CD4-positive, alpha-beta T cell treated with Interleukin-21 for 1 hour (primary cell): Measurements from ENCODE around the gene ARHGAP6.
A peak's percentile ranks its signal among the peaks of the same experiment; 100 is the strongest.

Source experiments
- DNase-seq: peaks from one replicate; pipeline ENCODE4 v3.0.0-alpha.2; 2020

The ARHGAP6 gene

DNA sequence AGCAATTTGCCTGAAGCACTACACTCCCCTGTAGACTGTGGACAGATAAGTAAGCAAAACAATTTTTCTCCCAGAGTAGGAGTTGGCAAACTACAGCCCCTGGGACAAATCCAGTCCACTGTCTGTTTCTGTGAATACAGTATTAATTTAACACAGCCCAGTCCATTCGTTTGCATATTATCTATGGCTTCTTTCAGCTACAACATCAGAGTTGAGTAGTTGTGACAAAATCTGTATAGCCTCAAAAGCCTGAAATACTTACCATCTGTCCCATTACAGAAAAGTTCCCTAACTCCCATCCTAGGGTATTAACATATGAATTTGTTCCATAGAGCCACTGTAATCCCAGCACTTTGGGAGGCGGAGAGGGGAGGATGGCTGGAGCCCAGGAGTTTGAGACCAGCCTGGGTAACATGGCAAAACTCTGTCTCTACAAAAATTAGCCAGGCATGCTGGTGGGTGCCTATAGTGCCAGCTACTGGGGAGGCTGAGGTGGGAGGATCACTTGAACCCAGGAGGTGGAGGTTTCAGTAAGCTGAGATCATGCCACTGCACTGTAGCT, 319.5 kb downstream of the ARHGAP6 start:
- DNase-seq = no peak

GRCh38 chrX:11342673-11343072, 323.0 kb downstream of the ARHGAP6 start:
- no peak for DNase-seq

- peak; percentile 12 for DNase-seq
Measured at GRCh38 chrX:11341274-11342201, 324.2 kb downstream of the ARHGAP6 start.

- DNase-seq = no peak
Measured at GRCh38 chrX:11337292-11338009, 328.3 kb downstream of the ARHGAP6 start.

DNA sequence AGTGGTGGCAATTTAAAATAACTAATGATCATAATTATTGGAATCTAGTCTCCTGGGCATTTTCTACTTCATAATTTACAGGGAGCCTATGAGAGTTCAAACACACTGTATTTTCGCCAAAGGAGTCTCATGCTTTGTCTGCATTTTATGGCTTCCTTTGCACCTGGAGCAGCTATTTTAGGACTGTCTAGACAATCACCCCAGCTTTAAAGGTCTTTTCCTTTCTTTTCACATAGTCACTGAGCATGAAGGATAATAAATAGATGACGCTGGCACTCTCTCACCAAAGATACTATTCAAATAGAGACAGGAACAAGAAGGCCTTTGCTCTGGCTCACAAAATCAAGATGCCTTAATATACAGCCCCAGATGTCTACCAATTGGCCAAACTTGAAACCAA, 329.5 kb downstream of the ARHGAP6 start:
- no peak for DNase-seq

GRCh38 chrX:11334165-11334564, 331.6 kb downstream of the ARHGAP6 start:
- no peak for DNase-seq

GRCh38 chrX:11331788-11332187, 333.9 kb downstream of the ARHGAP6 start:
- no peak for DNase-seq

GRCh38 chrX:11329021-11329420, 336.7 kb downstream of the ARHGAP6 start:
- no peak for DNase-seq

DNA sequence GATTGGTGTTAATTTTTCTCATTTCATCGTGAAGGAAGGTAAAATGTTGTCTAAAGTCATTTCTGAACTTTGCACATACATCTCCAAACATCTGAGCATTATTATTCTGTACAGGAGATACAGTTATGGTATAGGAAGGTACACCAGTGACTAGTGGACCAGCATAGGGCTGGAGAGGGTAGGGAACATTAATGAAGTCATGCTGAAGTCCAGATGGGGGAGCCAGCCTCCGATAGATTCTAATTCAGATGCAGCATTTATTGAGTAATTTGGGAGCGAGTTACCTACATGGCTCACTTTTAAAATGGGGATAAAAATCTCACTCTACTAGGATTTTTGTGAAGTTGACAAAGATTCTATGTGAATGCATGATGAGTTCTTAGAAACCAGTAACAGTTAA, 337.6 kb downstream of the ARHGAP6 start:
- no peak for DNase-seq

GRCh38 chrX:11321986-11322385, 343.7 kb downstream of the ARHGAP6 start:
- DNase-seq = no peak

DNA sequence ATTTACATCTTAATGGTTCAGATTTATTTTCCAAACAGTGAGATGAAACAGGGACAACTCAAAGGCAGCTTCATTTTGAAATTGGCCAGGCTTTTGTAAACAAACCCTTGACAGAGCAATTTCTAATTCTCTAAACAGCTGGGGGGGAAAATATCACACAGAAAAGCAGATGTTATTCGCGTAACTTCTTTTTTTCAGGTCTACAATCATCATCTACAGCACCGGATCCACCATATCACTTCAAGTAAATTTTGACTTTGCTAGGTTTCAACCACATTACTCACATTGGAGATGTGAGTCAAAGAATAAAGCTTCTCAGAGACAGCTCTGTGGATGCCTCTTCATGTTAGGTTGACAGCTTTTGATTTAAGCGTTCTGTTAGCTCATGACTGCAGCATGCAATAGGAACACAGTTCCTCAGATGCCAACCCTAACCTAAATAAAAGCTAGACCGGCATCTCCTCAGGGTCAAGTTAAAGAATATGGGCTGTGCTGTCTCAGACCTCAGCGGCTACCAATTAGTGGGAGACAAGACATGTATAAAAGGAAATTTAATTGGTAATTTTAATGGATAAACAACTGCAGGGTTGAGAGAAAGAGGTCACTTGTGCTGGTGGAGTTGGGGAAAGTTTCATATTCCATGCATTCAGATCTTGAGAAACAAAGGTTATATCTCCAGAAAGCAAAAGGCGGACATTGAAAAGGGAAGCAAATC, 345.8 kb downstream of the ARHGAP6 start:
- DNase-seq = no peak

DNA sequence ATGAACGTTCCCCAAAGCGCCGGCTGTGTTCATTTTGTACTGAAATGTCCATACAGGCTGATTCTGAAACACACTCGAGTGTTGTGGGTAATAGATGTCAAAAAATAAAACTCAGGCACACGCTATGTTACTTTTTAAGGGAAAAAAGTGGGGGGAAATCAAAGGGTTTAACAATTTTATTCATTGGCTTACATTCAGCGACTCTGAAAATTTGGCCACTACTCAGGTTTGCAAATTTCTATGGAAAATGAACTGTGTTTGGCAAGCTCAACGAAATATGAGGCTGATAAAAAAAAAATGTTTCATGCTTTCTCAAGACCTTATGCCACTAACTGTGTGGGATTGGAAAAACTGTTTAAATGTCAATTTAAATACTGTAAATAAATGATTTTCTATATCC, 354.0 kb downstream of the ARHGAP6 start:
- no peak for DNase-seq

DNA sequence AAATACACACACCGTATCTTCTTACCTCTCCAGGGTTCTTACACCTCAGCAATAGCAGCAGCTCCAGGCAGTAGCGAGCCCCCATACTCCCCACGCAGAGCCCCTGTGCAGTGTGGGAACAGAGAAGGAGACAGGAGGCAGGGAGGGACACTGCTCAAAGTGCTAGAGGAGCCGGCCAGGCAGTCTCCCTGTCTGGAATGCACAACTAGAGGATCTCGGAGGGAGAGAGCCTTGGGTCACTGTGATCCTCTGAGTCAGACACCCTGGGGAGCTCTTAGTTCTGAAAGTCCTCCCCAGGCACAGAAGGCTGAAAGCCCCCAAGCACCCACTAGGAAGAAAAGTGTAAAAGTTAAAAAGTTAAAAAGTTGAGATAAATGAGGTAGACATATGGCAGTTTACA, 356.5 kb downstream of the ARHGAP6 start:
- DNase-seq = no peak

GRCh38 chrX:11305641-11306040, 360.1 kb downstream of the ARHGAP6 start:
- DNase-seq = no peak

DNA sequence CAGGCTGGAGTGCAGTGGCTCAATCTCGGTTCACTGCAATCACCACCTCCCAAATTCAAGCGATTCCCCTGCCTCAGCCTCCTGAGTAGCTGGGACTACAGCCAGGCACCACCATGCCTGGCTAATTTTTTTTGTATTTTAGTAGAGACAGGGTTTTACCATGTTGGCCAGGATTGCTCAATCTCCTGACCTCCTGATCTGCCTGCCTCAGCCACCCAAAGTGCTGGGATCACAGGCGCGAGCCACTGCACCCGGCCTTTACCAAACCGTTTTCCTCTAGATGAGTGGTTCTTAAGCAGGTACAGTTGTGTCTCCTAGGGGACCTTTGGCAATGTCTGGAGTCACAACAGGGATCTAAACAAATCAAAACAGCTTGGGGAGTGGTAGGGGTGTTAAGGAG, 360.9 kb downstream of the ARHGAP6 start:
- no peak for DNase-seq

GRCh38 chrX:11298600-11298999, 367.1 kb downstream of the ARHGAP6 start:
- no peak for DNase-seq

DNA sequence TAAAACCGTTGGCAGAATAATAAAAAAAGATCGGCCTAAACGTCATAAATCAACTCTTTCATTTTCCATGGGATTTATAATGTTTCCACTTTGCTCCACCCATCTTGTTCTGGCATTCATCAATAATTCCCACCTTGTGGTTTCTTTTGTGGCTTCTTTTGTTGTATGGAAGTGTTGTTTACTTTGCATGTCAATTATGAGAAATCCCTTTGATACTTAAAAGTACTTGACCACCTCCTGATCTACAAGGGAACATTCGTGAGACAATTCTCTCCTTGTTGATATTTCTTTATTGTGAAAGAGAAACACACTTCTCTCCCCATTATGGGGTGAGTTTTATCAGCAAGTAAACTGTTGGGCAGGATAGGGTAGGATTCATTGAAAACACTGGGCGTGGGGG, 369.7 kb downstream of the ARHGAP6 start:
- DNase-seq = no peak

GRCh38 chrX:11293113-11293512, 372.6 kb downstream of the ARHGAP6 start, which contains the start of gene AMELX:
Gene AMELX (plus strand): TSS chrX:11293413. CDS start chrX:11294789, 1,376 bp downstream.
- DNase-seq = no peak

DNA sequence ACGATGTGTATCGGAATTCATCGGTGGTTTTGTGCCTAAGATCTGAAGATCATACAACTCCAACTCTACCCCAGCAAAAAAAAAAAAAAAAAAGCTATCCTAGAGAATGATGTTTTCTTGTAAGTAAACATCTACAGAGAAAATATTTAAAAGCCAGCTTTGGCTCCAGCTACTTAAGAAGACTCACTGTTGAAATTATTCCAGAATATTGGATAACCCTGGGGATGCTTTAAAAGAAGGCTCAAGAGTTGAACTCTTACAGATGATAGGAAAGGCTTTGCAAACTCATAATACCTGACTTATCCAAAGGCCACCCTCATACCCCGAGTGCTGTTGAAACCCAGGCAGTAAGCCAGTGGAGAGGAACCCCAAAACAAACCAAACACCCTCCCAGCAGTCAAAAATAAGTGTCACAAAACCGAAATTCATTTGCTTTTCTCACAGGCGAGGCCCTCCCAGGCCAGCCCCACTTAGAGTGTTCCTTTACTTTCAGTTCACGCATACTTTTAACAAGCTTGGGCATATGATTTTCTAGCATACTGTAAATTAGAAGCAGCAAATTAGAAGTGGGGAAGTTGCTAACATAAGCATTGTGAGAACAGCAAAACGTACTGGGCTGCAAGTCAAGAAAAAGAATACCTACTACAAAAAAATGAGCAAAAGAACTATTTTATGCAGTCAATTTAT, 375.2 kb downstream of the ARHGAP6 start:
- DNase-seq = no peak

DNA sequence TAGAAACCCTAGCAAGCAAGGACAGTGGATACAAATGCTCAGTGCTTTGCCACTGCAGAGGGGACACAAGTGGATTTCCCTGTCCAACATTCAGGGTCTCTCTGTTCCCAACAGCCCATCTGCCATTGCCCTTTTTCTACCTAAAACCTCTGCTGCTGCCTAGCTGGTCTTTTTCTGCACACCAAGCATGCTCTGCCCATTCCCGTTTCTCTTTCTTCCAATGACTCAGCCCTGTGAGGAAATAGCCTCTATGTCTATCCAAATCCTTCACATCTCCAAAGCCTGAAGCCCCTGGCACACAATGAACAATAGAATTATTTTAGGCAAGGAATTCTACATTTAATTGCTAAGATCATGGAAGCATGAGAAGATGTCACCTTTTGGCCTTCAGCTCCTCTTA, 378.2 kb downstream of the ARHGAP6 start:
- DNase-seq = no peak

DNA sequence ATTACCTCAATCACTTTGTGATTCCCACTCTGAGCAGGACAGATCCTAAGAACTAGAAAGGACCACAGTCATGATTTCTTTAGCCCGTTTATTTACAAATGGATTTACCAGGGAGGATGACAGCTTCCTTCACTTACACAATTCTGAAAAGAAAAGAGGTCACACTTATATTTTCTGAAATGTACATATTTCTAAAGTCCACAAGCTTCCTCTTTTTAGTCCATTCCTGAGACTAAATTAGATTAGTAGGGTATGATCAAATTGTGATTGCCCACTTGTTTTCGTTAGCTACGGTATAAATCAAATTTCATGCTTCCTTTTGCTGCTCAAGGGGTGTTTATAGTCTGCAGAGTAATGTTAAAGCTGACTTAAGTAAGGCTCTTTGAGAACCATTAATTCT, 380.1 kb downstream of the ARHGAP6 start:
- no peak for DNase-seq

- DNase-seq = no peak
Measured at GRCh38 chrX:11282043-11282442, 383.7 kb downstream of the ARHGAP6 start.

- no peak for DNase-seq
Measured at GRCh38 chrX:11273544-11273943, 392.2 kb downstream of the ARHGAP6 start.
